Measurements from ENCODE around the gene PPFIBP1. TPM values are rescaled to one million over a fixed set of nuclear protein-coding genes. Genes with fewer than 3 reads are reported as not detected.

Gene PPFIBP1
- total and polyA plus RNA-seq, 2 of the 13 experiments (the other 11 are each of a cell fraction or from before 2014, with no cell fraction given): 16.2 to 21.8 TPM

GRCh38 chr12:27542628-27543027, 18.6 kb downstream of the PPFIBP1 start:
- CTCF ChIA-PET (ENCODE audit: low intra/inter-chr PET ratio, low total read pairs): no interaction called here
- in situ Hi-C loops (cut with HindIII; ENCODE audit: extremely low pct_ligation_motif_present, low pct_unique_long_range_greater_than_20kb) (no loop called here), intact Hi-C loops (cut with micrococcal nuclease; ENCODE audit: unreplicated experiment) (no loop called here)
- H3K27me3 ChIP-seq (ENCODE audit: control insufficient read depth in 1 of 2, insufficient read depth in 2 of 2, low read length in 2 of 2): no peaks in the 10 kb centered on the region
- no peak overlapping the region for H3K27ac ChIP-seq (ENCODE audit: extremely low read length, insufficient read depth, low read length)
- DNase-seq (ENCODE audit: low spot score) (no peak), FAIRE-seq (no peak), ATAC-seq (no peak)
- no TSS peak for BruUV-seq (replicated peaks)
- no peak overlapping the region for H3K9ac ChIP-seq (ENCODE audit: insufficient read depth, low read depth, low read length)
- no peaks in the 10 kb centered on the region; the same call in 1 of the 2 replicates for H4K20me1 ChIP-seq (ENCODE audit: insufficient read depth, low read length)
- no peaks in the 10 kb centered on the region for H3K9me3 ChIP-seq (ENCODE audit: low read length)
- H3K4me1 ChIP-seq (ENCODE audit: insufficient read depth, low read length): peaks cover 42% of the 10 kb centered on the region
- H3K79me2 ChIP-seq (ENCODE audit: insufficient read depth, low read length): peaks cover 23% of the 10 kb centered on the region
- no peak for TF ChIP-seq ZNF276 (CRISPR knock-in tag; IDR thresholded peaks at IDR 0.05; ENCODE audit: low read depth)
- TF ChIP-seq SP4 (CRISPR knock-in tag; IDR thresholded peaks at IDR 0.05): no peak
- no peak for TF ChIP-seq HMGXB3 (CRISPR knock-in tag; IDR thresholded peaks at IDR 0.05; ENCODE audit: borderline replicate concordance)
- no peak for TF ChIP-seq SNRNP70 (IDR thresholded peaks at IDR 0.05; ENCODE audit: low read depth, low read length)
- TF ChIP-seq ZNF768 (CRISPR knock-in tag; IDR thresholded peaks at IDR 0.05): no peak
- TF ChIP-seq HOXA9 (CRISPR knock-in tag; IDR thresholded peaks at IDR 0.05; ENCODE audit: borderline replicate concordance): no peak
- no peak for TF ChIP-seq HNF1A (IDR thresholded peaks at IDR 0.05; ENCODE audit: low read depth)
- TF ChIP-seq HNF1A (CRISPR knock-in tag; IDR thresholded peaks at IDR 0.05; ENCODE audit: borderline replicate concordance): no peak
- no peak for TF ChIP-seq FOXP1 (IDR thresholded peaks at IDR 0.05)
- TF ChIP-seq FOXP1 (CRISPR knock-in tag; IDR thresholded peaks at IDR 0.05): no peak
- H3K36me3 ChIP-seq (replicated peaks in 1 of 2; ENCODE audit: control insufficient read depth in 1 of 2, insufficient read depth in 2 of 2, low read length in 2 of 2): no peaks in the 10 kb centered on the region
- no peak overlapping the region for H3K4me2 ChIP-seq (ENCODE audit: low read depth, low read length)
- H3K4me3 ChIP-seq (replicated peaks in 1 of 3; ENCODE audit: insufficient read depth in 1 of 3, low read depth in 2 of 3, low read length in 3 of 3): no peak overlapping the region
- 97% methylated on average over 5 of the region's 5 CpGs for WGBS (ENCODE audit: low lambda C conversion rate)
- POLR2A ChIA-PET: interaction anchor here (0.8 kb wide), 1 partner anchor 19 kb away, joined by 3 read pairs; the partner anchor contains the start of gene PPFIBP1
- H2AFZ ChIP-seq (ENCODE audit: low read length): no peak overlapping the region
